ENCODE measurements around the gene KANTR. TPM values are rescaled to one million over a fixed set of nuclear protein-coding genes. Genes with fewer than 3 reads are reported as not detected.

KANTR gene
- total and polyA plus RNA-seq, 9 of the 15 experiments (the other 6 are each of a cell fraction or from before 2014, with no cell fraction given) = 1.0 to 5.7 (median 3.4) TPM

GRCh38 chrX:53085661-53086229 is 8.2 kb upstream of the KANTR start:
- no peak for FAIRE-seq
- Histone ChIP-seq H3K27me3 (ENCODE audit: control insufficient read depth in 2 of 2, insufficient read depth in 2 of 2, low read length in 2 of 2) (no peaks in the 10 kb centered on the region; a peak in 2 of 5 replicates), H3K4me2 (ENCODE audit: insufficient read depth, low read length) (no peak overlapping the region), H3K9me1 (ENCODE audit: control insufficient read depth, insufficient read depth, low read length) (no peaks in the 10 kb centered on the region), H3K79me2 (ENCODE audit: control insufficient read depth, insufficient read depth, low read length) (peaks cover 10% of the 10 kb centered on the region), H3K9ac (ENCODE audit: insufficient read depth in 1 of 2, low read depth in 2 of 2, low read length in 2 of 2) (no peak overlapping the region), H3K9me3 (replicated peaks; ENCODE audit: control insufficient read depth, insufficient read depth, low read depth, low read length) (no peaks in the 10 kb centered on the region; the same call in 1 of the 2 replicates), H3K27ac (ENCODE audit: extremely low read depth, low read depth, low read length) (no peak overlapping the region), H3K4me1 (replicated peaks in 1 of 2; ENCODE audit: control insufficient read depth in 2 of 2, insufficient read depth in 2 of 2, low read length in 2 of 2) (peaks cover 0 to 13% of the 10 kb centered on the region in 2 experiments; a peak in 3 of 5 replicates), H3K36me3 (ENCODE audit: control insufficient read depth, insufficient read depth, low read length) (peaks cover 18% of the 10 kb centered on the region; the same call in 2 of the 3 replicates), H3K4me3 (no peak overlapping the region), H4K20me1 (replicated peaks; ENCODE audit: control insufficient read depth, insufficient read depth, low read length) (0 out of 2 replicates have a peak, but pooled peaks cover 3% of the 10 kb centered on the region), H2AFZ (ENCODE audit: low read depth, low read length) (no peak overlapping the region)
- TF ChIP-seq NEUROD1 (IDR thresholded peaks at IDR 0.05; ENCODE audit: borderline replicate concordance, low read depth, low read length, partially characterized antibody) = no peak
- no peak for TF ChIP-seq SMAD2 (IDR thresholded peaks at IDR 0.05; ENCODE audit: low read depth, low read length)
- no peak for TF ChIP-seq MEF2D (tag; conservative IDR thresholded peaks at IDR 0.05; ENCODE audit: low read depth)
- no peak for TF ChIP-seq ZNF140 (CRISPR knock-in tag; IDR thresholded peaks at IDR 0.05)
- TF ChIP-seq ILK (tag; IDR thresholded peaks at IDR 0.05; ENCODE audit: borderline replicate concordance, low read depth) = no peak
- TF ChIP-seq CCAR2 (IDR thresholded peaks at IDR 0.05; ENCODE audit: low read depth, low read length) = no peak
- intact Hi-C loops (cut with micrococcal nuclease) = no loop called here
- no peak for ATAC-seq
- no TSS peak for BruUV-seq (replicated peaks)
- 39% methylated on average over 17 of the region's 17 CpGs for WGBS (ENCODE audit: insufficient coverage, low coverage, missing lambda C conversion rate)
- ChIA-PET CTCF (ENCODE audit: low intra/inter-chr PET ratio) (no interaction called here), POLR2A (no interaction called here)
- in situ Hi-C loops (cut with MboI) = no loop called here
- DNase-seq (ENCODE audit: extremely low read depth in 1 of 4, low spot score in 3 of 4) = no peak

Data from K562 (cell line).